OCI-LY3 (cell line): ENCODE measurements around the gene CLN3.

Experiments used
- H2AFZ ChIP-seq: fragments of 200-600, 300-600 bp; shearing (Covaris generic); 2 replicates; pipeline ENCODE4 v1.6.0; 2014; ENCODE audit warnings: antibody characterized with exemption, low read depth, low read length
- H3K27ac ChIP-seq: fragments of 200-600, 300-600 bp; sonication (generic); 2 replicates; pipeline ENCODE4 v1.5.1; 2014; ENCODE audit warnings: mild to moderate bottlenecking, low read length, moderate library complexity, mixed read lengths
- H3K27me3 ChIP-seq: fragments of 200-600, 300-600 bp; sonication (generic); 2 replicates; pipeline ENCODE4 v1.6.1; 2014; ENCODE audit warnings: low read depth, low read length, mixed read lengths
- H3K36me3 ChIP-seq: fragments of 200-600, 300-600 bp; sonication (generic); replicated peaks from 2 replicates; pipeline ENCODE3; 2014; ENCODE audit warnings: low read depth, low read length, mixed read lengths
- H3K4me1 ChIP-seq: fragments of 300-600, 200-600 bp; sonication (generic); 2 replicates; pipeline ENCODE4 v1.6.1; 2014; ENCODE audit warnings: low read length, mixed read lengths
- H3K4me2 ChIP-seq: fragments of 200-600, 300-600 bp; sonication (generic); 2 replicates; pipeline ENCODE4 v1.6.1; 2014; ENCODE audit warnings: low read length, mixed read lengths
- H3K4me3 ChIP-seq: fragments of 300-600, 200-600 bp; sonication (generic); 2 replicates; pipeline ENCODE4 v1.5.1; 2014; ENCODE audit warnings: antibody characterized with exemption, mild to moderate bottlenecking, low read length, moderate library complexity
- H3K79me2 ChIP-seq: fragments of 300-600, 200-600 bp; shearing (Covaris generic); 2 replicates; pipeline ENCODE4 v1.6.1; 2014; ENCODE audit warnings: mild to moderate bottlenecking, low read length, mixed read lengths
- H3K9ac ChIP-seq: fragments of 300-600, 200-600 bp; shearing (Covaris generic); 2 replicates; pipeline ENCODE4 v1.6.0; 2014; ENCODE audit warnings: mild to moderate bottlenecking, low read length, moderate library complexity
- H3K9me3 ChIP-seq: fragments of 200-600, 300-600 bp; shearing (Covaris generic); 2 replicates; pipeline ENCODE4 v1.6.1; 2014; ENCODE audit warnings: low read length, mixed read lengths; ENCODE audit not compliant: insufficient read depth
- H4K20me1 ChIP-seq: fragments of 200-600, 300-600 bp; sonication (generic); 2 replicates; pipeline ENCODE4 v1.6.1; 2016; ENCODE audit warnings: low read length, mixed read lengths; ENCODE audit not compliant: insufficient read depth
- EZH2phosphoT487 ChIP-seq: fragments of 200-600 bp; shearing (Covaris generic); IDR thresholded peaks from 2 replicates; pipeline ENCODE4 v1.6.1; 2018; ENCODE audit warnings: antibody characterized with exemption, mixed run types, low read depth
- TF ChIP-seq, protein P1 (sequence below): fragments of 200-600, 300-600 bp; sonication (generic); IDR thresholded peaks from 2 replicates; pipeline ENCODE4 v1.5.1; 2014; ENCODE audit warnings: antibody characterized with exemption, low read length, low read depth

The CLN3 gene

DNA sequence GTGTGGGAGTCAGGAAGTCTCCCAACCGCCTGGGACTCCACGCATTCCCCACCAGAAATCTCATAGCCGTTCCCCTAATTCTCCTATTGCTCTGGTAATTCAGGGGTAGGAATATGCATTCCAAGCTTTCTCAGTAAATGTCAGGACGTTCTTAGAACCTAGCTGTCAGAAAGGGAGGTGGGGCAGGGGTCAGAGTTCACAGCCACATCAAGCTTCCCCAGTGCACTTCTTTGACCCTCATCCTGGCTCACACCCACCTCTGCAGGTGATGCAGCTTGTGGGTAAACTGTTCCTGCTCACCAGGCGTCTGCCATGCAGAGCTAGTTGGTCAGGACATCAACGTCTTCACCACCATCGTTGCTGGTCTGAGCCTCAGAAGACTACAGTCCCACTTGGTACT, 28.8 kb upstream of the CLN3 start:
- Histone ChIP-seq H3K4me3 (no peak overlapping the region), H2AFZ (no peak overlapping the region), H3K9ac (no peak overlapping the region), H3K27ac (peak overlapping the region; percentile 91; the same call in 1 of the 2 replicates), H3K4me2 (no peak overlapping the region), H3K79me2 (no peaks in the 10 kb centered on the region), H3K27me3 (no peaks in the 10 kb centered on the region), H4K20me1 (no peaks in the 10 kb centered on the region), H3K4me1 (peaks cover 67% of the 10 kb centered on the region), H3K9me3 (no peaks in the 10 kb centered on the region), H3K36me3 (no peaks in the 10 kb centered on the region)
- TF ChIP-seq EZH2phosphoT487, result no peak
- TF ChIP-seq, protein P1, sequence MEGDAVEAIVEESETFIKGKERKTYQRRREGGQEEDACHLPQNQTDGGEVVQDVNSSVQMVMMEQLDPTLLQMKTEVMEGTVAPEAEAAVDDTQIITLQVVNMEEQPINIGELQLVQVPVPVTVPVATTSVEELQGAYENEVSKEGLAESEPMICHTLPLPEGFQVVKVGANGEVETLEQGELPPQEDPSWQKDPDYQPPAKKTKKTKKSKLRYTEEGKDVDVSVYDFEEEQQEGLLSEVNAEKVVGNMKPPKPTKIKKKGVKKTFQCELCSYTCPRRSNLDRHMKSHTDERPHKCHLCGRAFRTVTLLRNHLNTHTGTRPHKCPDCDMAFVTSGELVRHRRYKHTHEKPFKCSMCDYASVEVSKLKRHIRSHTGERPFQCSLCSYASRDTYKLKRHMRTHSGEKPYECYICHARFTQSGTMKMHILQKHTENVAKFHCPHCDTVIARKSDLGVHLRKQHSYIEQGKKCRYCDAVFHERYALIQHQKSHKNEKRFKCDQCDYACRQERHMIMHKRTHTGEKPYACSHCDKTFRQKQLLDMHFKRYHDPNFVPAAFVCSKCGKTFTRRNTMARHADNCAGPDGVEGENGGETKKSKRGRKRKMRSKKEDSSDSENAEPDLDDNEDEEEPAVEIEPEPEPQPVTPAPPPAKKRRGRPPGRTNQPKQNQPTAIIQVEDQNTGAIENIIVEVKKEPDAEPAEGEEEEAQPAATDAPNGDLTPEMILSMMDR, result no peak

DNA sequence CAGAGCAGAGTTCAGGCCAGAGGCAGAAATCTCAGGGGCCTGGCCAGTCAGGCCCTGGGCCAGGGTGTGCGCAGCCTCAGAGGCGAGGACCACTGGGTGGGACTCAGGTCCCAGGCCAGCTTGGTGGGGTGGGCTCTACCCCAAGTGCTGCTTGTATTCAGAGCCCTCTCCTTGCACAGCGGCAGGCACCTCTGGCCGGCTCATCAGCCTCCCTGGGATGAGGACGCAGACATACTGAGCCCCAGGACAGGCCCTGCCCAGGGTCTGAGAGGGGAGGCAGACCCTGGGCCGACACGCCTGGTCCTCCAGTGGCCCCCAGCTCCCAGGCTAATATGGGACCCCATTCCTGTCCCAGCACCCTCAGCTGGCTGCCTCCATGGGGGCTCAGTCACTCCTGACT, 22.4 kb upstream of the CLN3 start:
- H3K9ac ChIP-seq, result no peak overlapping the region
- H3K36me3 ChIP-seq, result no peaks in the 10 kb centered on the region
- TF ChIP-seq, protein P1, result no peak
- no peaks in the 10 kb centered on the region for H3K79me2 ChIP-seq
- no peak overlapping the region for H3K27ac ChIP-seq
- no peak overlapping the region for H3K4me3 ChIP-seq
- H4K20me1 ChIP-seq, result no peaks in the 10 kb centered on the region
- peaks cover 16% of the 10 kb centered on the region for H3K4me1 ChIP-seq
- H3K9me3 ChIP-seq, result no peaks in the 10 kb centered on the region
- no peak overlapping the region for H3K4me2 ChIP-seq
- no peaks in the 10 kb centered on the region for H3K27me3 ChIP-seq
- no peak overlapping the region for H2AFZ ChIP-seq

- H2AFZ ChIP-seq, result no peak overlapping the region
- no peak overlapping the region for H3K4me2 ChIP-seq
- H3K27ac ChIP-seq, result no peak overlapping the region; the same call in 1 of the 2 replicates
- no peaks in the 10 kb centered on the region for H3K27me3 ChIP-seq
- no peaks in the 10 kb centered on the region for H3K79me2 ChIP-seq
- H4K20me1 ChIP-seq, result no peaks in the 10 kb centered on the region
- no peaks in the 10 kb centered on the region for H3K36me3 ChIP-seq
- H3K9ac ChIP-seq, result no peak overlapping the region
- H3K9me3 ChIP-seq, result no peaks in the 10 kb centered on the region
- TF ChIP-seq EZH2phosphoT487, result no peak
- TF ChIP-seq, protein P1, result no peak
- peaks cover 18% of the 10 kb centered on the region for H3K4me1 ChIP-seq
- H3K4me3 ChIP-seq, result no peak overlapping the region
Observed at GRCh38 chr16:28513484-28514181, 21.8 kb upstream of the CLN3 start.

- TF ChIP-seq, protein P1, result no peak
- TF ChIP-seq EZH2phosphoT487, result no peak
- Histone ChIP-seq H3K36me3 (no peaks in the 10 kb centered on the region), H2AFZ (no peak overlapping the region), H4K20me1 (no peaks in the 10 kb centered on the region), H3K4me3 (no peak overlapping the region), H3K9me3 (no peaks in the 10 kb centered on the region), H3K79me2 (peaks cover 4% of the 10 kb centered on the region), H3K27ac (no peak overlapping the region), H3K4me2 (no peak overlapping the region), H3K9ac (no peak overlapping the region), H3K27me3 (no peaks in the 10 kb centered on the region), H3K4me1 (peaks cover 17% of the 10 kb centered on the region)
Observed at GRCh38 chr16:28511801-28512789, 20.2 kb upstream of the CLN3 start.
